ENCODE measurements around the gene TUBB1.

GRCh38 chr20:59032713-59033059 lies 13.5 kb downstream of the TUBB1 start:
- TF ChIP-seq CTCF (IDR thresholded peaks at IDR 0.05; ENCODE audit: insufficient read depth, low read depth, low read length) (peak; percentile 12), EZH2 (IDR thresholded peaks at IDR 0.05; ENCODE audit: insufficient read depth, low read length) (no peak)

Data from astrocyte (in vitro differentiated cells and primary cell).